Measurements from ENCODE around the gene UQCC2.
A peak's percentile ranks its signal among the peaks of the same experiment; 100 is the strongest.

Gene UQCC2

GRCh38 chr6:33744001-33744848 is 32.7 kb upstream of the UQCC2 start:
- no CpG with 5 or more reads among the region's 11 CpGs for WGBS, 2 donors (ENCODE audit: extremely low coverage in 2 of 2, insufficient read length in 2 of 2, insufficient replicate concordance in 1 of 2)
- H3K9ac ChIP-seq (ENCODE audit: low read depth, low read length, poor library complexity) = peak overlapping the region; percentile 3
- H2BK5ac ChIP-seq (ENCODE audit: low read length) = peak overlapping the region; percentile 96
- no peaks in the 10 kb centered on the region for H3K9me3 ChIP-seq (replicated peaks in 1 of 2; ENCODE audit: control insufficient read depth in 2 of 2, insufficient read depth in 1 of 2, low read depth in 1 of 2, low read length in 2 of 2)
- H3K4me3 ChIP-seq (ENCODE audit: low read length in 2 of 2) = no peak overlapping the region
- peak overlapping the region; percentile 59 for H2BK12ac ChIP-seq (ENCODE audit: low read length)
- no peak overlapping the region for H3K23ac ChIP-seq (ENCODE audit: low read depth, low read length, poor library complexity)
- H3K4me2 ChIP-seq (ENCODE audit: insufficient read depth, low read length, poor library complexity, severe bottlenecking) = no peak overlapping the region
- H3K27ac ChIP-seq (replicated peaks; ENCODE audit: low read length) = no peak overlapping the region
- H2BK15ac ChIP-seq (ENCODE audit: low read length) = peak overlapping the region; percentile 80
- H3K79me1 ChIP-seq (ENCODE audit: low read depth, low read length) = no peaks in the 10 kb centered on the region
- H3K4me1 ChIP-seq (ENCODE audit: control insufficient read depth in 2 of 2, insufficient read depth in 1 of 2, low read depth in 1 of 2, low read length in 2 of 2) = peaks cover 38 to 45% of the 10 kb centered on the region in 2 donors
- DNase-seq (ENCODE audit: low spot score) = peak; percentile 73
- H3K14ac ChIP-seq (ENCODE audit: low read length) = no peak overlapping the region
- peak overlapping the region; percentile 84 for H2AK5ac ChIP-seq (ENCODE audit: low read depth, low read length)
- peaks cover 0 to 4% (median 2%) of the 10 kb centered on the region in 3 experiments for H3K27me3 ChIP-seq (ENCODE audit: control insufficient read depth in 3 of 3, insufficient read depth in 3 of 3, low read depth in 1 of 3, low read length in 3 of 3)
- H4K8ac ChIP-seq (ENCODE audit: low read depth, low read length) = no peak overlapping the region
- H3K18ac ChIP-seq (ENCODE audit: low read length) = peak overlapping the region; percentile 61
- H3K36me3 ChIP-seq (replicated peaks in 1 of 2; ENCODE audit: control insufficient read depth in 2 of 2, insufficient read depth in 2 of 2, low read length in 2 of 2) = no peaks in the 10 kb centered on the region
- H3K4ac ChIP-seq (ENCODE audit: low read length) = no peak overlapping the region
- peak overlapping the region; percentile 85 for H2AFZ ChIP-seq (ENCODE audit: low read length)
- no peak overlapping the region for H2BK120ac ChIP-seq (ENCODE audit: low read depth, low read length)
- H4K91ac ChIP-seq (ENCODE audit: low read depth, low read length, poor library complexity) = no peak overlapping the region

- no peak for DNase-seq (ENCODE audit: low spot score)
- no peak overlapping the region for H3K9ac ChIP-seq (ENCODE audit: low read depth, low read length, poor library complexity)
- peak overlapping the region; percentile 83 for H2BK5ac ChIP-seq (ENCODE audit: low read length)
- peak overlapping the region; percentile 65 for H2AK5ac ChIP-seq (ENCODE audit: low read depth, low read length)
- H3K4me3 ChIP-seq (ENCODE audit: low read length in 2 of 2) = no peak overlapping the region
- peak overlapping the region; percentile 79 for H2BK15ac ChIP-seq (ENCODE audit: low read length)
- H3K27ac ChIP-seq (replicated peaks; ENCODE audit: low read length) = no peak overlapping the region
- H2AFZ ChIP-seq (ENCODE audit: low read length) = no peak overlapping the region
- no peaks in the 10 kb centered on the region for H3K36me3 ChIP-seq (replicated peaks in 1 of 2; ENCODE audit: control insufficient read depth in 2 of 2, insufficient read depth in 2 of 2, low read length in 2 of 2)
- H3K4me2 ChIP-seq (ENCODE audit: insufficient read depth, low read length, poor library complexity, severe bottlenecking) = no peak overlapping the region
- H4K91ac ChIP-seq (ENCODE audit: low read depth, low read length, poor library complexity) = peak overlapping the region; percentile 69
- peaks cover 33 to 35% of the 10 kb centered on the region in 2 donors for H3K4me1 ChIP-seq (ENCODE audit: control insufficient read depth in 2 of 2, insufficient read depth in 1 of 2, low read depth in 1 of 2, low read length in 2 of 2)
- peaks cover 0 to 4% (median 2%) of the 10 kb centered on the region in 3 experiments for H3K27me3 ChIP-seq (ENCODE audit: control insufficient read depth in 3 of 3, insufficient read depth in 3 of 3, low read depth in 1 of 3, low read length in 3 of 3)
- no CpG with 5 or more reads among the region's 7 CpGs for WGBS, 2 donors (ENCODE audit: extremely low coverage in 2 of 2, insufficient read length in 2 of 2, insufficient replicate concordance in 1 of 2)
- H3K18ac ChIP-seq (ENCODE audit: low read length) = peak overlapping the region; percentile 65
- H4K8ac ChIP-seq (ENCODE audit: low read depth, low read length) = no peak overlapping the region
- no peak overlapping the region for H2BK120ac ChIP-seq (ENCODE audit: low read depth, low read length)
- no peak overlapping the region for H3K4ac ChIP-seq (ENCODE audit: low read length)
- H3K23ac ChIP-seq (ENCODE audit: low read depth, low read length, poor library complexity) = no peak overlapping the region
- no peak overlapping the region for H3K14ac ChIP-seq (ENCODE audit: low read length)
- H3K79me1 ChIP-seq (ENCODE audit: low read depth, low read length) = no peaks in the 10 kb centered on the region
- H3K9me3 ChIP-seq (replicated peaks in 1 of 2; ENCODE audit: control insufficient read depth in 2 of 2, insufficient read depth in 1 of 2, low read depth in 1 of 2, low read length in 2 of 2) = no peaks in the 10 kb centered on the region
- no peak overlapping the region for H2BK12ac ChIP-seq (ENCODE audit: low read length)
Measured at GRCh38 chr6:33742837-33743236, 31.3 kb upstream of the UQCC2 start.

GRCh38 chr6:33742092-33742491 is 30.6 kb upstream of the UQCC2 start:
- Histone ChIP-seq H3K23ac (ENCODE audit: low read depth, low read length, poor library complexity) (no peak overlapping the region), H3K36me3 (replicated peaks in 1 of 2; ENCODE audit: control insufficient read depth in 2 of 2, insufficient read depth in 2 of 2, low read length in 2 of 2) (no peaks in the 10 kb centered on the region), H2BK12ac (ENCODE audit: low read length) (no peak overlapping the region), H2BK15ac (ENCODE audit: low read length) (no peak overlapping the region), H3K18ac (ENCODE audit: low read length) (no peak overlapping the region), H2BK5ac (ENCODE audit: low read length) (no peak overlapping the region), H3K27me3 (ENCODE audit: control insufficient read depth in 3 of 3, insufficient read depth in 3 of 3, low read depth in 1 of 3, low read length in 3 of 3) (peaks cover 0 to 4% (median 2%) of the 10 kb centered on the region in 3 experiments), H3K4ac (ENCODE audit: low read length) (no peak overlapping the region), H3K4me3 (ENCODE audit: low read length in 2 of 2) (no peak overlapping the region), H3K14ac (ENCODE audit: low read length) (no peak overlapping the region), H2BK120ac (ENCODE audit: low read depth, low read length) (no peak overlapping the region), H3K4me2 (ENCODE audit: insufficient read depth, low read length, poor library complexity, severe bottlenecking) (no peak overlapping the region), H2AFZ (ENCODE audit: low read length) (no peak overlapping the region), H2AK5ac (ENCODE audit: low read depth, low read length) (no peak overlapping the region), H3K79me1 (ENCODE audit: low read depth, low read length) (no peaks in the 10 kb centered on the region), H4K8ac (ENCODE audit: low read depth, low read length) (no peak overlapping the region), H3K9ac (ENCODE audit: low read depth, low read length, poor library complexity) (no peak overlapping the region), H3K9me3 (replicated peaks in 1 of 2; ENCODE audit: control insufficient read depth in 2 of 2, insufficient read depth in 1 of 2, low read depth in 1 of 2, low read length in 2 of 2) (no peaks in the 10 kb centered on the region), H3K4me1 (ENCODE audit: control insufficient read depth in 2 of 2, insufficient read depth in 1 of 2, low read depth in 1 of 2, low read length in 2 of 2) (peaks cover 25 to 29% of the 10 kb centered on the region in 2 donors), H4K91ac (ENCODE audit: low read depth, low read length, poor library complexity) (no peak overlapping the region), H3K27ac (replicated peaks; ENCODE audit: low read length) (no peak overlapping the region)
- DNase-seq (ENCODE audit: low spot score) = no peak
- no CpG with 5 or more reads among the region's 9 CpGs for WGBS, 2 donors (ENCODE audit: extremely low coverage in 2 of 2, insufficient read length in 2 of 2, insufficient replicate concordance in 1 of 2)

GRCh38 chr6:33740794-33741193 is 29.3 kb upstream of the UQCC2 start:
- Histone ChIP-seq H3K79me1 (ENCODE audit: low read depth, low read length) (no peaks in the 10 kb centered on the region), H3K27ac (replicated peaks; ENCODE audit: low read length) (no peak overlapping the region), H3K9ac (ENCODE audit: low read depth, low read length, poor library complexity) (no peak overlapping the region), H4K91ac (ENCODE audit: low read depth, low read length, poor library complexity) (no peak overlapping the region), H3K18ac (ENCODE audit: low read length) (no peak overlapping the region), H3K9me3 (replicated peaks in 1 of 2; ENCODE audit: control insufficient read depth in 2 of 2, insufficient read depth in 1 of 2, low read depth in 1 of 2, low read length in 2 of 2) (no peaks in the 10 kb centered on the region), H3K4me1 (ENCODE audit: control insufficient read depth in 2 of 2, insufficient read depth in 1 of 2, low read depth in 1 of 2, low read length in 2 of 2) (peaks cover 12 to 16% of the 10 kb centered on the region in 2 donors), H3K4me2 (ENCODE audit: insufficient read depth, low read length, poor library complexity, severe bottlenecking) (no peak overlapping the region), H2BK5ac (ENCODE audit: low read length) (no peak overlapping the region), H4K8ac (ENCODE audit: low read depth, low read length) (no peak overlapping the region), H2AK5ac (ENCODE audit: low read depth, low read length) (no peak overlapping the region), H3K4me3 (ENCODE audit: low read length in 2 of 2) (no peak overlapping the region), H3K23ac (ENCODE audit: low read depth, low read length, poor library complexity) (no peak overlapping the region), H2BK12ac (ENCODE audit: low read length) (no peak overlapping the region), H3K36me3 (replicated peaks in 1 of 2; ENCODE audit: control insufficient read depth in 2 of 2, insufficient read depth in 2 of 2, low read length in 2 of 2) (no peaks in the 10 kb centered on the region), H3K4ac (ENCODE audit: low read length) (no peak overlapping the region), H3K14ac (ENCODE audit: low read length) (no peak overlapping the region), H2BK120ac (ENCODE audit: low read depth, low read length) (no peak overlapping the region), H2AFZ (ENCODE audit: low read length) (no peak overlapping the region), H3K27me3 (ENCODE audit: control insufficient read depth in 3 of 3, insufficient read depth in 3 of 3, low read depth in 1 of 3, low read length in 3 of 3) (peaks cover 0 to 4% (median 2%) of the 10 kb centered on the region in 3 experiments), H2BK15ac (ENCODE audit: low read length) (no peak overlapping the region)
- WGBS, 2 donors (ENCODE audit: extremely low coverage in 2 of 2, insufficient read length in 2 of 2, insufficient replicate concordance in 1 of 2) = no CpG with 5 or more reads among the region's 5 CpGs
- no peak for DNase-seq (ENCODE audit: low spot score)
